IgD-negative memory B cell (primary cell): ENCODE results near the gene MED12. TPM values are rescaled to one million over a fixed set of nuclear protein-coding genes. Genes with fewer than 3 reads are reported as not detected.
A peak's percentile ranks its signal among the peaks of the same experiment; 100 is the strongest.

ENCODE experiments used
- H3K27ac Mint-ChIP-seq, 3 donors: one replicate each; pipeline ENCODE4 v1.8.0; 2020 to 2022; ENCODE audit warnings: mild to moderate bottlenecking in 3 of 3, mixed read lengths in 3 of 3, moderate library complexity in 1 of 3
- H3K27me3 Mint-ChIP-seq: one replicate; pipeline ENCODE4 v1.8.0; 2021; ENCODE audit warnings: mixed read lengths
- H3K36me3 Mint-ChIP-seq: one replicate; pipeline ENCODE4 v1.8.0; 2020; ENCODE audit warnings: mild to moderate bottlenecking, mixed read lengths
- H3K4me1 Mint-ChIP-seq, 3 donors: one replicate each; pipeline ENCODE4 v1.8.0; 2020 to 2022; ENCODE audit warnings: mixed read lengths in 3 of 3, mild to moderate bottlenecking in 1 of 3
- H3K4me3 Mint-ChIP-seq, 4 donors: one replicate each; pipeline ENCODE4 v1.8.0; 2020 to 2022; ENCODE audit warnings: mild to moderate bottlenecking in 4 of 4, mixed read lengths in 4 of 4, moderate library complexity in 3 of 4
- H3K9me3 Mint-ChIP-seq, 3 donors: one replicate each; pipeline ENCODE4 v1.8.0; 2020 to 2021; ENCODE audit warnings: mixed read lengths in 3 of 3, mild to moderate bottlenecking in 1 of 3
- polyA plus RNA-seq: library from polyadenylated mRNA; unstranded; fragments of 300-500 nt; fragmentation: Illumina TruSeq; gene quantifications from one replicate; pipeline ENCODE4 v1.2.3, GENCODE V29; 2021

MED12 gene
- 13.1 TPM for polyA plus RNA-seq

DNA sequence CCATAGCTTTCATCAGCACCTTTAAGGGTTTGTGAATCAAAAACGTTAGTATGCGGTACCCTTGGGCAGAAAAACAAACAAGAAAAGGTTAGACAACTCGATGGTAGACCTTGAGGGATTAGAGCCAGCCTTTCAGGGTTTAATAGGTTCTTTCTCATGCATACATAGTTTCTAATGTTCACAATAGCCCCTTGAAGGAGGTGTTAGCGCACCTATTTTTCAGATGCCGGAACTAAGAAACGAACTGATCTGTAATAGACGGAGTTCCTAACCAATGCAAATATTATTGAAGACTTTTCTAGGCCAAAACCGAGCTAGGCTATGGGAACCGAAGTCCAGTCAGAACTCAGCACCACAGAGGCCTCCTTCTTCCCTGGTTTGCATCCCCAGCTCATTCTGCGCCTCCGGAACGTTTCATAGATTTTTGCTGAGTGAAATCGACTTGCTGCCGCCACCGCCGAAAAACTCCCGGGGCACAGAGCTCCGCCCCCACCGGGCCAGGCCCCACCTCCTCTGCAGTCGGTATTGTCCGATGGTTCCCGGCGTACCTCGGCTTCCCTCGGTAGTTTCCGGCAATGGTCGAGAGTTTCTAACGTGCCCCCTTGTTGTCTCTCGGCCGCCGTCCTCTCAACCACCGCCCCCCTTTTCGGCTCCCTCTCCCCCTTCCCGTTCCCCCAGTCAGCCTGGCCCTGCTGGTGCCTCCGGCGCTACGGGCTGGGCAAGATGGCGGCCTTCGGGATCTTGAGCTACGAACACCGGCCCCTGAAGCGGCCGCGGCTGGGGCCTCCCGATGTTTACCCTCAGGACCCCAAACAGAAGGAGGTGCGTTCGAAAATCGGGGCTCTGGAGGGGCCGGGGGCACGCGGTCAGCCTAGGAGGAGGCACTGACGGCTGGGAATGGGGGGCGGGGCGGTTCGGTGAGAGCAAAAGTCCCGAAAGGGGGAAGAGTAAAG is at the start of gene MED12:
TSS of gene MED12 (plus strand) at position 565 of the 953 bp plus-strand sequence. CDS start at position 724, 159 bp downstream.
- Mint-ChIP-seq H3K27me3 (peaks cover 1% of the 10 kb centered on the region), H3K4me1 (peaks cover 0 to 6% (median 6%) of the 10 kb centered on the region in 3 donors), H3K4me3 (peak within 1 kb of the TSS; percentile 85 to 96 (median 94)), H3K27ac (peak within 1 kb of the TSS; percentile 91 to 98 (median 96)), H3K9me3 (no peaks in the 10 kb centered on the region), H3K36me3 (peaks cover 4% of the 10 kb centered on the region)

DNA sequence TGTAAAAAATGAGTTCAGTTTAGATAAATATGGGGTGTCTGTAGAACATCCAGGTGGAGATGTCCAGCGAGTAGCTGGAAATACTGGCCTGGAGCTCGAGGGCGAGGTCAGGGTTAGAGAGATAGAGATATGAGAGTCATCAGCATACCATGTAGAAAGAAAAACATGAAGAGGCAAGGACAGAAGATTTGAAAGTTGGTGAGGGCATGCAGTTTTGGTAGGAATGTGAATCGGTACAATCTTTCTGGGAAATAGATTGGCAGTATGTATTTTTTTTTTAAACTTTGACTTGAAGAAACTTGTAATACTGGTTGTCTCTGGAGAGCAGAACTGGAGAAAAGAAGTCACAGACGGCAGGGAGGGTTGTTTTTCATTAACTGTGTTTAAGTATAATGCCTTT is 47.9 kb upstream of the MED12 start:
- Mint-ChIP-seq H3K36me3 (no peaks in the 10 kb centered on the region), H3K9me3 (no peaks in the 10 kb centered on the region), H3K27me3 (peaks cover 12% of the 10 kb centered on the region), H3K27ac (peak overlapping the region in 1 of 3 donors; percentile 1), H3K4me3 (no peak overlapping the region), H3K4me1 (peaks cover 5 to 16% (median 12%) of the 10 kb centered on the region in 3 donors)

DNA sequence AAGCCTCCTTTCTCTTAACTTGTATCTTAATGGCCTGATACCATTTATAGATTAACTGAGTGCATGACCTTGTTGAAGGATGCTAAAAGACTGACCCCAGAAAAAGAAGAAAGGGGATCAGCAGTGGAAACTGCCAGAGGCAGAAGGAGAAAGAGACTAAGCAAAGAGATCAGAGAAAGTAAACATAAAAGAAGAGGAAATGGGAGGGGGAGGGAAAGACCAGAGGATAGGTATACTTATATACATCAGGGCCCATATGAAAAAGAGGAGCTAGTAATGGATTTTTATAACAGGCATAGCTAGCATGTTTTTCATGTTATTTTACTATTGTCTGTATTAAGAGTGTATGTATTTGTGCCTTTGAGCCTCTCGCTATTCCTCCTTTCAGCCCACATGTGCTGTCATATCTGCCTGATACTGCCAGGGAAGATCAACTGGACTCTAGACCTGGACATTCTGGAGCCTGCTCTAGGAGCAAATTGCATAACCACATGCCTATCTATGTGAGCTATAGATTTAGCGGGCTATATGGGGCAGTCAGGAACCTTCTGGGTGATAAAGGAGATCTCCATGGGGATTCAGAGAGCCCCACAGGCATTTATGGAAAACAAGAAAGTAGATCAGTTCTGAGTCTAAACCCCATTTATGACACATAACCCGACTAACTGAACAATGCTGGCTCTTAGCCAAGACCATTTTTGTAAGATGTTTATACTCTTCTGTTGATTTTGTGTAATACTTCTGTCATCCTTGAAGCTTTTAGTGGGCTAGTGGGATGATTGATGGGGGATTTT is 36.9 kb upstream of the MED12 start:
- H3K4me1 Mint-ChIP-seq = no peaks in the 10 kb centered on the region
- no peaks in the 10 kb centered on the region for H3K9me3 Mint-ChIP-seq
- H3K27ac Mint-ChIP-seq = no peak overlapping the region
- no peak overlapping the region for H3K4me3 Mint-ChIP-seq
- H3K36me3 Mint-ChIP-seq = no peaks in the 10 kb centered on the region
- H3K27me3 Mint-ChIP-seq = no peaks in the 10 kb centered on the region

DNA sequence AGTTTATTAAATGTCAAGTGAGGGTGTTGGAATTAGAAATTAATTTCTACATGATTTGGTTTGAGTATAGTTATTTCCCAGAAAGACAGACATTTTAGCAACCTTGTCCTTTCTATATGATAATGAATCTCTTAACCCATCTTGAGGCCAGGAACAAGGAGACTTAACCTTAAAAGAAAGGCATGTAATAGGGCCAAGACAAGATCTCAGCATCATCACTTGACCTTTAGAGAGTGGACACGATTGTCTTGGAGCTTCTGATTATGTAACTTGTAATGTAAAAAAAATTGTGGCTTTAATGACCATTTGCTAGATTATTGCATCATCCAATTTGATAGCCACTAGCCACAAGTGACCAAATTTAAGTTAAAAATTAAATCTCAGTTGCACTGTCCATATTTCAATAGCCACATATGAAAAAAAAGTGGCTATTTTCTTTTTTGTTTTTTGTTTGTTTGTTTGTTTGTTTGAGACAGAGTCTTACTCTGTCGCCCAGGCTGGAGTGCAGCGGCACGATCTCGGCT is 36.2 kb upstream of the MED12 start:
- Mint-ChIP-seq H3K27me3 (no peaks in the 10 kb centered on the region), H3K9me3 (no peaks in the 10 kb centered on the region), H3K4me1 (no peaks in the 10 kb centered on the region), H3K36me3 (no peaks in the 10 kb centered on the region), H3K4me3 (no peak overlapping the region), H3K27ac (no peak overlapping the region)

DNA sequence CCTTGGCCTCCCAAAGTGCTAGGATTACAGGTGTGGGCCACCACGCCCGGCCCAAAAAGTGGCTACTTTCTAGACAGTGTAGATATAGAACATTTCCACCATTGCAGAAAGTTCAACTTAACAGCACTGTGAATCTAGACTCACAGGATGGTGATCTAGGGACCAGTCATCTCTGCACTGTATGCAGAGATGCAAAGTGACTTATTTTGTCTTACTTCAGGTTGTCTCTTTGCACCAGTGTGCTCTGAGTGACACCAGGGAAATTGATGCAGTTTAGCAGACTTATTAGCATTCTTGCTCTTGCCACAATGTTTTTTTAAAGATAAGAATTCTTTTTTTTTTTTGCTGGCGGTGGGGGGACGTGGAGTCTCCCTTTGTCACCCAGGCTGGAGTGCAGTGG is 35.6 kb upstream of the MED12 start:
- H3K4me1 Mint-ChIP-seq = no peaks in the 10 kb centered on the region
- H3K36me3 Mint-ChIP-seq = no peaks in the 10 kb centered on the region
- H3K9me3 Mint-ChIP-seq = no peaks in the 10 kb centered on the region
- no peaks in the 10 kb centered on the region for H3K27me3 Mint-ChIP-seq
- H3K27ac Mint-ChIP-seq = no peak overlapping the region
- H3K4me3 Mint-ChIP-seq = no peak overlapping the region

DNA sequence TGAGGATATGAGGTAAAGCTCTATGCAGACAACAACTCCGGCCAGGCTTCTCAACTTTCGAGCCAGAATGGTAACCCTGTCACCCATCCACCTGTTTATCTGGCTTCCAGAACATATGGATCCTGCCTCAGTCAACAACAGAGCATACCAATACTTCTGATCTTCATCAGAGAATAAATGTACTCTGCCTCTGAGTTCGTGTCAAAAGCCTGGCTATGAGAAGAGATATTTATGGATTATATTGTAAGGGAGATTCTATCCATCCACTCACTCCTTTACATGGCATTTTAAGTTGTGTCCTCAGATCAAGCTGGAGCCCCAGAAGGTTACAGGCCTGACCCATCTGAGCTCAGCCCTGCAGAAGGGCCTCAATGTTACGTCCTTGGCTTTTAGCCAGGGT is 32.5 kb upstream of the MED12 start:
- Mint-ChIP-seq H3K27ac (no peak overlapping the region), H3K4me3 (no peak overlapping the region), H3K9me3 (no peaks in the 10 kb centered on the region), H3K36me3 (no peaks in the 10 kb centered on the region), H3K27me3 (no peaks in the 10 kb centered on the region), H3K4me1 (no peaks in the 10 kb centered on the region)

DNA sequence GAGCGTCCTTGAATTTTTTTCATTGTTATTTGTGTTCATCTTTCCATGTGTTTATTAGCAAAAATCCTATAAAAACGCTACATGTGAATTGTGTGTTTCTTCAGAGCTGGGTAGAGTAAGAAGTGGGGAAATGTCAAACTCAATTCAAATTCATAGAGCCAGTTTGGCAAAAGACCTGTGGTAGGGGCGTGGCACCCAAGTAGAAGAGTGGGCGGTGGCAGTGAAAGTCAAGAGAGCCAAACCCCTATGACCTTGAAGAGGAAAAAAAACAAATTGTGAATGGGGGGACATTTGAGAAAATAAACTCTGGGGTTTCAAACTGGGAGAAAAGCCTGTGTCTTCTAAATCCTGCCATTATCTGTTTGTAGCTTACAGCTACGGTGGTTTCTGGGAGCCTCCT is 27.1 kb upstream of the MED12 start:
- H3K9me3 Mint-ChIP-seq = peaks cover 0 to 1% (median 0%) of the 10 kb centered on the region in 3 donors
- H3K4me3 Mint-ChIP-seq = no peak overlapping the region
- H3K36me3 Mint-ChIP-seq = no peaks in the 10 kb centered on the region
- no peaks in the 10 kb centered on the region for H3K27me3 Mint-ChIP-seq
- H3K4me1 Mint-ChIP-seq = peaks cover 0 to 5% (median 4%) of the 10 kb centered on the region in 3 donors
- H3K27ac Mint-ChIP-seq = no peak overlapping the region

DNA sequence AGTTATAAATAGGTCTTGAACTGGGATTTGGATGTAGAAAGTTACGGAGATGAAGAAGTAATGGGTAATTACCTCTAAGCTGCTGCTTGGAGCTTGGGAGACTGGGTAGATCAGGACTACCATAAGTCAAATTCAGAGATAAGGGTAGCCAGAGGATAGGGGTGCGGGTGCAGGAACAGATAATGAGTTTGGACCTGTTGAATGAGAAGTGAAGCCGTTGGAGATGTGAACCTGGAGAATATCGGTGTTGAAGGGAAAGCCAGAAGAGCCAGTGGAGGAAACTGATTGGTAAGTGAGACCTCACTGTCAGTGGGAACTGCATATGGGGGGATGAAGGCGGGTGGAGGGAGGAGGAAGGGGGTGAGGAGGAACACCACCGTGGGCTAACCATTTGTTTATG is 23.4 kb upstream of the MED12 start:
- Mint-ChIP-seq H3K36me3 (no peaks in the 10 kb centered on the region), H3K4me1 (peaks cover 4 to 18% (median 11%) of the 10 kb centered on the region in 3 donors), H3K9me3 (peaks cover 0 to 1% (median 0%) of the 10 kb centered on the region in 3 donors), H3K4me3 (peak overlapping the region; percentile 89 to 98 (median 94)), H3K27me3 (no peaks in the 10 kb centered on the region), H3K27ac (peak overlapping the region; percentile 11 to 86 (median 64))

DNA sequence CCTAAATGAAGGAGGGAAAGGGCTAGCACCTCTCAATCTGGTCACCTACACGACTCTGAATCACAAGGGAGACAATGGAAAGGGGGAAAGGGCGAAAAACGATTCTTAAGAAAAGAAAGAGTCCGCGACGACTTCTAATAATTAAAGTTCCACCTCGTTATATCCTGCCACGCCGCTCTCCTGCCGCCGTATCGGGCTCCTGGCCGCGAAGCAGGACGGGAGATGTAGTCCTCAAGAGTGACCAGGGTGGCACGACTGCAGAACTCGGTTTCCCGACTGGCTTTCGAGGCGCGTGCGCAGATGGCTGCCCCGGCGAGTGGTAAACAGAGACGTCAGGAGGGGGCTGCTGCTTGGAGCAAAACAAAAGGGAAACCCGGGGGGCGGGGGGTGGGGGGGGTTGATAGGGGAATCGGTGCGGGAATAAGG is 22.8 kb upstream of the MED12 start, which contains the start of gene FOXO4:
TSS of gene FOXO4 (plus strand) at position 297 of the 426 bp plus-strand sequence. CDS start 678 bp downstream, outside the sequence.
- peaks cover 6 to 18% (median 11%) of the 10 kb centered on the region in 3 donors for H3K4me1 Mint-ChIP-seq
- peaks cover 0 to 1% (median 0%) of the 10 kb centered on the region in 3 donors for H3K9me3 Mint-ChIP-seq
- H3K27me3 Mint-ChIP-seq = no peaks in the 10 kb centered on the region
- no peaks in the 10 kb centered on the region for H3K36me3 Mint-ChIP-seq
- H3K4me3 Mint-ChIP-seq = peak within 1 kb of the TSS; percentile 89 to 98 (median 94)
- H3K27ac Mint-ChIP-seq = peak within 1 kb of the TSS; percentile 64 to 86 (median 76)

DNA sequence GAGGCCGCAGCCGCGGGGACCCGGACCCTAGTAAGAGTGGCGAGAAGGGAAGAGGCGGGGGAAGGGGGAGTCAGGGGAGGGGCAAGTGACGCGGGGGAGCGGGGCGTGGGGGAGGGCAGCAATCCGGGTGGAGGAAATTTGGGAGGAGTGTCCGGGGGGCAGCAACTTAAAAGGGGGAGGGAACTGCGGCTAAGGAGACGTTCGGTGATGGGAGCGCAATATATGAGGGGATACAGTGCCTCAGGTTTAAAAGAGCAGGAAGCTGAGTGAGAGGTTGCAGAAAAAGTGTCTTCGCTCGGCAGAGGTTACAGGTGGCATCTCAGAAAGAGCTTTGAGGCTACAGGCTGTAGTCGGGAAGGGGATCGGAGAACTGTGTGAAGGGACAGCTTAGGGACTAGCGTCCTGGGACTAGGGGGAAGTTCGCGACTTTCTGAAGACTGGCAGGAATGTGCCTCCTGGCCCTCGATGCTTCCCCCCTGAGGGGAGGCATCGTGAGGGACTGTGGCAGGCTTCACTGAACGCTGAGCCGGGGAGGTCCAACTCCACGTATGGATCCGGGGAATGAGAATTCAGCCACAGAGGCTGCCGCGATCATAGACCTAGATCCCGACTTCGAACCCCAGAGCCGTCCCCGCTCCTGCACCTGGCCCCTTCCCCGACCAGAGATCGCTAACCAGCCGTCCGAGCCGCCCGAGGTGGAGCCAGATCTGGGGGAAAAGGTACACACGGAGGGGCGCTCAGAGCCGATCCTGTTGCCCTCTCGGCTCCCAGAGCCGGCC is 22.2 kb upstream of the MED12 start:
- Mint-ChIP-seq H3K4me3 (peak overlapping the region; percentile 89 to 98 (median 94)), H3K27ac (peak overlapping the region; percentile 46 to 86 (median 64)), H3K9me3 (peaks cover 0 to 1% (median 0%) of the 10 kb centered on the region in 3 donors), H3K27me3 (no peaks in the 10 kb centered on the region), H3K4me1 (peaks cover 7 to 18% (median 11%) of the 10 kb centered on the region in 3 donors), H3K36me3 (no peaks in the 10 kb centered on the region)

DNA sequence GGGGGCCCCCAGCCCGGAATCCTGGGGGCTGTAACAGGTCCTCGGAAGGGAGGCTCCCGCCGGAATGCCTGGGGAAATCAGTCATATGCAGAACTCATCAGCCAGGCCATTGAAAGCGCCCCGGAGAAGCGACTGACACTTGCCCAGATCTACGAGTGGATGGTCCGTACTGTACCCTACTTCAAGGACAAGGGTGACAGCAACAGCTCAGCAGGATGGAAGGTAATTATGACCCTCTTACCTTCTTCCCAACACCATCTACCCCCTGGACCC is 21.7 kb upstream of the MED12 start:
- Mint-ChIP-seq H3K4me3 (peak overlapping the region; percentile 89 to 98 (median 94)), H3K4me1 (peaks cover 9 to 19% (median 11%) of the 10 kb centered on the region in 3 donors), H3K27me3 (no peaks in the 10 kb centered on the region), H3K36me3 (no peaks in the 10 kb centered on the region), H3K27ac (no peak overlapping the region), H3K9me3 (no peaks in the 10 kb centered on the region)

DNA sequence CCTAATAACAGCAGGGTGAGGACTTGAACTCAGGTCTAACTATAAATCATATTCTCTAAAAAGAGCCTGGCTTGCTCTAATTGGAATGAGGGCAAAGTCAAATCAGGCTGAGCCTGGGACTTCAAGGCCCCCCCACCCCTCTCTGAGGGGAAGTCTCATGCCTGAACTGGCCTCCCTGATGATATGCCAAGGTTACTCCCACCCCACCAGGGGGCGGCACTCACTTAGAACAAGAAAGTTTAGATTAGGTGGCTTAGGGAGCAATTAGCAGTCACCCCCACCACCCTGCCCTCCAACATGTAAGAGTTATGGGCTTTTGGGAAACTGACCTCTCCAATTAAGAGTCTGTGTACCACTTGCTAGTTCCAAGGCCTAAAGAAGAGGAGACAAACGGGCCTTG is 20.1 kb upstream of the MED12 start:
- peak overlapping the region in 2 of 3 donors; percentile 73 to 95 for H3K27ac Mint-ChIP-seq
- H3K4me1 Mint-ChIP-seq = peaks cover 10 to 25% (median 16%) of the 10 kb centered on the region in 3 donors
- H3K9me3 Mint-ChIP-seq = no peaks in the 10 kb centered on the region
- H3K4me3 Mint-ChIP-seq = peak overlapping the region in 3 of 4 donors; percentile 2 to 84 (median 83)
- H3K27me3 Mint-ChIP-seq = no peaks in the 10 kb centered on the region
- no peaks in the 10 kb centered on the region for H3K36me3 Mint-ChIP-seq

DNA sequence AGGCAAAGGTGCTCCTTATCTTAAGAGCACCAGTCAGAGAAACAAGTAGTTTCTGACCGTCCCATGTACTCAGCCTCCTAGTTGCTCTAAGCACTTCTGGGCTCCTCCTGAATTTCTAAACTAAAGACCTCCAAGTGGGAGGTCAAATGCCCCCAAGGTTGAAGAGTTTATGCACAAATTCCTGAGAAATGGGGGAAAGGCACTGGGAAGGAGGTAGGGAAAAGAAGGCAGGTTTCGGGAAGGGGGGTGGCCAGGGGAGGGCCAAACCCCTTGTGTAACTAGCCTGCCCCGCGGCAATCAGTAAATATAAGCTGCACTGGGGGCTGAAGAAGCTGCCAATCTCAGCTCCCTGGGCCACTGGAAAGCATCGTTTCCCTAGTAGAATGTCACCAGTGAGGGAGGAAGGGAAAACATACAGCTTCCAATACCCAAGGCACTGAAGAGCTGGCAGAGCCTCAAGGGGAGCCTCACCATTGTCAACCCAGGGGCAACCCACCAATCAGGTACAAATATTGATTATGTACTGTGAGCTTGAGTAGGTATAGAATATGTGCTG is 19.4 kb upstream of the MED12 start:
- H3K27ac Mint-ChIP-seq = peak overlapping the region in 2 of 3 donors; percentile 9 to 95

DNA sequence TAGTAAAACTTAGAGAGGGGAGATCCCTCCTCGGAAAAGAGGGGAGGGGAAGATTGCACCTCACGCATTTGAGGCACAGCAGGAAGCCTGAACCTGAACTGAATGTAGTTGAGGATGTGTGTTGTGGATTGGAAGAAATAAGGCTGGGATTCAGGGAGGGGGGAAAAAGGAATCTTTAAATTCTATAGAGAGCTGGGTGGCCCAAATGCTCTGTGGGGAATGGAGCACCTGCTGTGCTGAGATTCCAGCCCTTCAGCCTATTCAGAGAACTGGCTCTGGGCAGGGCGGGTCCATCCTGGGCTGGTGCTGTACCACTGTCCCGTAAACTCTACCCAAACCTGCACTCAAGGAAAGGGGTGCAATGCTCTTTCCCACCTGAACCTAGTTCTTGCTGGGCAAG is 18.7 kb upstream of the MED12 start:
- no peak overlapping the region for H3K4me3 Mint-ChIP-seq
- no peaks in the 10 kb centered on the region for H3K36me3 Mint-ChIP-seq
- H3K9me3 Mint-ChIP-seq = no peaks in the 10 kb centered on the region
- H3K4me1 Mint-ChIP-seq = peaks cover 19 to 35% (median 25%) of the 10 kb centered on the region in 3 donors
- no peak overlapping the region for H3K27ac Mint-ChIP-seq
- H3K27me3 Mint-ChIP-seq = peaks cover 3% of the 10 kb centered on the region

More for the DNA sequence above, 19.4 kb upstream of the MED12 start:
- Mint-ChIP-seq H3K4me1 (peaks cover 16 to 29% (median 22%) of the 10 kb centered on the region in 3 donors), H3K36me3 (no peaks in the 10 kb centered on the region), H3K9me3 (no peaks in the 10 kb centered on the region), H3K4me3 (peak overlapping the region in 1 of 4 donors; percentile 83), H3K27me3 (peaks cover 3% of the 10 kb centered on the region)
